GM21360 (cell line): ENCODE results near the gene HOOK2.
"Not testable (repeated sequence)": the region's sequence is repeated elsewhere in the genome, so short reads cannot be mapped to it uniquely, and the experiment has no call there.

ENCODE experiments used
- ATAC-seq: cut with Tn5 transposase; IDR thresholded peaks from one replicate; pipeline ENCODE4 v1.9.1; 2021; ENCODE audit warnings: mild to moderate bottlenecking, moderate library complexity; ENCODE audit not compliant: unreplicated experiment

The HOOK2 gene

GRCh38 chr19:12723381-12723640, 52.0 kb downstream of the HOOK2 start:
- ATAC-seq = no peak

- peak; percentile 77 for ATAC-seq
Observed at GRCh38 chr19:12722566-12723380, 52.6 kb downstream of the HOOK2 start.

GRCh38 chr19:12721656-12722565, 53.4 kb downstream of the HOOK2 start:
- peak; percentile 19 for ATAC-seq

GRCh38 chr19:12720851-12721655, 54.3 kb downstream of the HOOK2 start:
- ATAC-seq = no peak

- no peak for ATAC-seq
Observed at GRCh38 chr19:12720296-12720695, 55.1 kb downstream of the HOOK2 start.

GRCh38 chr19:12715929-12716328, 59.4 kb downstream of the HOOK2 start:
- ATAC-seq = no peak

- ATAC-seq = no peak
Observed at GRCh38 chr19:12715102-12715501, 60.2 kb downstream of the HOOK2 start.

GRCh38 chr19:12713304-12713703, 62.0 kb downstream of the HOOK2 start:
- ATAC-seq = not testable (repeated sequence)
